Measurements from ENCODE around the gene HIRIP3.
"Not testable (repeated sequence)": the region's sequence is repeated elsewhere in the genome, so short reads cannot be mapped to it uniquely, and the experiment has no call there.

HIRIP3 gene

DNA sequence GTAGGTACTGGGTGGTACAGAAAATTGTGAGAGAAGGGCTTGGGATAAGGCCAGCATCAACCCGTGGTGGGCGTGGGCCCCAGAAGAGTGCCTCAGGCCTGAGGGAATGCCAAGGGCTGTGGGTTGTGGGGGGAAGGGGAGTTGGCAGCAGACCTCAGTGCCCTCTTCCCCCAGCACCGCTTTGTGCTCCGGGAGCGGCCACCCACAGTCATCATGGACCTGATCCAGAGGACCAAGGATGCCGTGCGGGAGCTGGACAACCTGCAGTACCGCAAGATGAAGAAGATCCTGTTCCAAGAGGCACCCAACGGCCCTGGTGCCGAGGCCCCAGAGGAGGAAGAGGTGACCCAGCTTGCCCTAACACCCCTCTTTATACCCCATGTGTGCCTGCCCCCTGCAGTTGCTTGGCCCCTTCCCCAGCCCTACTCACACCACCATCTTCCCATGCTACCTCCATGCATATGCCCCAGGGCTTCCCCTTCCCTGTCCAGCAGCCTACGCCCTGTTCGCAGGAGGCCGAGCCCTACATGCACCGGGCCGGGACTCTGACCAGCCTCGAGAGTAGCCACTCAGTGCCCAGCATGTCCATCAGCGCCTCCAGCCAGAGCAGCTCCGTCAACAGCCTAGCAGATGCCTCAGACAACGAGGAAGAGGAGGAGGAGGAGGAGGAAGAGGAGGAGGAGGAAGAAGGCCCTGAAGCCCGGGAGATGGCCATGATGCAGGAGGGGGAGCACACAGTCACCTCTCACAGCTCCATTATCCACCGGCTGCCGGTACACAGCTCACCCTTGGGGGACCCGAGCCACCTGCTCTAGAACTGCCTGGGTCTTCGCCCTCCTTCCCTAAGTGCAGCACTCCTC is 12.6 kb downstream of the HIRIP3 start:
- no peak for DNase-seq

DNA sequence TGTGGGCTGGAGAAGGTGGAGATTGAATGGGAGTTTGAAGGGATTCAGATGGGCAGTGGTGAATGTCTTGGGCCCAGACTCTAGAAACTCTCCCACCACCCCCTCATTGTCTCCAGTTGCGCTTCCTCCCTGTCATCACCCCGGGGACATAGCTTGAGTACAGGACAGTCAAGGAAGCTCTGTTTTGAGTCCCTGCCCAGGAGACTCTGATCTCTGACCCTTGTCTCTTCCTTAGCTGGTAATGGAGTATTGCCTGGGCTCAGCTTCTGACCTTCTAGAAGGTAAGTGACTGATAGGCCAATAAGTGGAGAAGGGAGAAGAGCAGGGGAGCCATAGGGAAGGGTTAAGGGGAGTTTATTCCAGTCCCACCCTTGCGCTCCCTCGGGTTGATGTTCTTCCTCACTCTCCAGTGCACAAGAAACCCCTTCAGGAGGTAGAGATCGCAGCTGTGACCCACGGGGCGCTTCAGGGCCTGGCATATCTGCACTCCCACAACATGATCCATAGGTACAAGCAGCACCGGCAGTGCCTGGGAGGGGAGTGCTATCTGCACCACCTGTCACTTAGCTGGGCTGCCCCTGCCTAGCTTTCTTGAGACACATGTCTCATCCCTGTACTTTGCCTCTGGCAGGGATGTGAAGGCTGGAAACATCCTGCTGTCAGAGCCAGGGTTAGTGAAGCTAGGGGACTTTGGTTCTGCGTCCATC is 16.7 kb downstream of the HIRIP3 start:
- no peak for DNase-seq

DNA sequence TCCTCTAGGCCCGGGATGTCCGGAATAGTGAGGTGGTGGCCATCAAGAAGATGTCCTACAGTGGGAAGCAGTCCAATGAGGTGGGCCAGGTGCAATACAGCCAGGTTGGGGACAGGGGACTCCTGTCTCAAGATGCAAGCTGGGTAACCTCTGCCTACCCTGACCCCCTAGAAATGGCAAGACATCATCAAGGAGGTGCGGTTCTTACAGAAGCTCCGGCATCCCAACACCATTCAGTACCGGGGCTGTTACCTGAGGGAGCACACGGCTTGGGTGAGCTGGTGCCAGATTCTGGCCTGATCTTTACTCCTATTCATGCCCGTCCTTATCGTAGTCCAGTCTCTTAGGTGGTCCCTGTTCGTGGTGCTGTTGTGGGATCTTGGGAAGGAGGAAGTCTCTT is 17.3 kb downstream of the HIRIP3 start:
- DNase-seq = no peak

DNA sequence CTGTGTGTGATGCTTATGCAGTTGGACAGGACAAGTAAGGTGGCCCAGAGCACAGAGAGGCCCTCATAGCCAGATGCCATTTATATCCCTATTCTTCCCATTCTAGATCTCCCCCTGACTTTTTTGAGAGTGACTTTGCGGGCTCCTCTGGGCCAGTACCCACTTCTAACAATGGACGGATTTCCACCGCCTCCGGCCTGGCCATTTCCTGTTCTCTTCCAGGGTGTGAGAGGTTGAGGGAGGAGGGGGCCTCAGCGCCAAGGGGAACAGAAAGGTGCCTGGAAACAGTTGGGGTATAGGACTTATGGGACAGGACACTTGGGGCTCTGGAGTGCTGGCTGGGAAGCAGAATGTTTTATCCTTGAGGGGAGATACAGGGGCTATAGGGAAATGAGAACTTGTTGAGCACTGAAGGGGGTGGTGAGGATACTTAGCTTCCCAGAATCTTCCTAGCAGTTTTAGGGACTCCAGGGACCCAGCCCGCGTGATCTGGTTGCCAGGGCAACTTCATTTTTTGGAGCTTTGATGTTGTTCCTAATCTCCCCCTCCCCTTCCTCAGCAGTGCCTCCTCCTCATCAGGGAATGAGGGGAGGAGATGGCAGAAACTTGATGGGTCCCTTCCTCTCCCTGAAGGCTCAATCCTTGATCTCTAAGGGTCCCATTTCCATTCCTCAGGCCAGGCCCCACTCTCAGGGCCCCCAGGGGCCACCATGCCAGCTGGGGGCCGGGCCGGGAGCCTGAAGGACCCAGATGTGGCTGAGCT is 18.2 kb downstream of the HIRIP3 start:
- DNase-seq = no peak

DNA sequence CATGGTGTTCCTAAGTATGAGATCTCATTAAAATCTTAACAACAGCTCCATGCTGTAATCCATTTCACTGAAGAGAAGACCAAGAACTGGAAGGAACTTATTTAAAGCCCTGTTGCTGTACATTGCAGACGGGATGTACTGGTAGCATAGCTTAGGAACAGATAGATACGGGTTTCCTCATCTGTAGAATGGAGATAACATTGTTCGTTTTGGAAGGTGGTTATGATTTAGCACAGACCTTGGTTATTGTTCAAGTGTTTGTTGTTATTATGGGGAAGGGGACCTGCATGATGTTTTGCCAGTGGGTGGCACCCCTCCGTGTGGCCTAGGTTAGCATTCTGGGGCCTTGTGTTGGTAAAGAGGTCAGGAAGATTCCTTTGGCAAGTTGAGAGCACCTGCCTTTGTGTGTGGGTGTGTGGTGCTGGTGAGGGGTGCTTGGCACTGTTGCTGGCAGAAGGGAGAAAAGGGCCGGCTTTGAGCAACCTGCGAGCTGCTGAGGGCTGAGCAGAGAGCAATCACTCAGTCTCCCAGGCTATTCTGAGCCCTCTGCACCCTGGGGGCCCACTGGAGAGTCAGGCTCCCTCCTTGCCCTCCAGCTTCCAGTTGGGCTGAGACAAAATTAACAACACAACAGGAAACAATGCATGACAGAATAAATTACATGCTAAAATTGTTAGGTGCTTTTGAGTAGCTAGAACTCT is 19.5 kb downstream of the HIRIP3 start:
- no peak for DNase-seq

DNA sequence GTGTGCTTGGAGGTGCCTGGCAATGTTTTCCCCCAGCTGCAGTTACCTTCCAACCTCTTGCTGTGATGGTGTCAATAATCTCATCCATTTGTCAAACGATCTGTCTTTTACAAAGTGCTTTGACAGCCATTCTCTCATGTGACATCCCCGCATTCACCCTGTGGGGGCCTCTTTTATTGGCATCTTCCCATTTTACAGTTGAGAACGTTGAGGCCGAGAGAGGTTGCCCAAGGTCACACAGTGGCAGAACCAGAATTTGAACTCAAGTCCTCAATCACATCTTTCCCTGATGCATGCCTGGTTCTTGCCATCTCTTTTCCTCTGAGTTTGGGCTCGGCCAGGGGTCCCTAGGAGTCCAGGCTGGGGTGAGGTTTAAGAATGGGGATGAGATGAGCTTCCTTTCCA is 20.3 kb downstream of the HIRIP3 start:
- no peak for DNase-seq

DNA sequence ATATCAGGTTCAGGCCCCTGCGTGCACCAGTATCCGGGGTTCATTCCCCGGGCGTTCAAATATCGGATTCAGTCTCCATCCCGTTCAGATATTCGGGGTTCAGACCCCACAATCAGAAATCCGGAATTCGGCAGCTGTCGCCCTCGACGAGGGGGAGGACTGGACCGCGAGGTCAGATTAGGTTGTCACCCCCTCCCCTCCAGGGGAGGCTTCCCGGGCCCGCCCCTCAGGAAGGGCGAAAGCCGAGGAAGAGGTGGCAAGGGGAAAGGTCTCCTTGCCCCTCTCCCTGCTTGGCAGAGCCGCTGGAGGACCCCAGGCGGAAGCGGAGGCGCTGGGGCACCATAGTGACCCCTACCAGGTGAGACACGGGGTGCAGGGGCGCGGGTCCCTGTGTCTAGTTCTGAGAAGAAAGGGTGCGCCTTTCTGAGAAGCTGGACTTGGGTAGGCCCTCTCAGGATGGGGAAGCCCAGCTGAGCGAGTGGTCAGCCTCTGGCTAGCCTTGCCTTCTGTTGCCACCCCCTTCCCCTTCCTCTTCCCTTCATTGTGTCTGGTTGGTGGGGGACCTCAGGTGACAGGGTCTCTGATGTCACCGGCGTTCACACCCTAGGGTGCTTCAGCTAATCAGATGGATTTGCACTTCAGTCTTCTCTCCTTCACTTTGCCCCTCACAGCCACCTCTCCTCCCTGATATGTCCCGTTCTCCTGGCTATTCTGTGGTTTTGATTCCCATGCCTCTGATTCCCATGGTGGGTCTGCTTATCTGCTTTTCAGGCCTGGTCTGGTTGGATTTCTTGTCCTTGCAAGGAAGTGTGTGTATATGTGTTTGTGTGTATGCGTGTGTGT is 20.9 kb downstream of the HIRIP3 start:
- DNase-seq = no peak

DNA sequence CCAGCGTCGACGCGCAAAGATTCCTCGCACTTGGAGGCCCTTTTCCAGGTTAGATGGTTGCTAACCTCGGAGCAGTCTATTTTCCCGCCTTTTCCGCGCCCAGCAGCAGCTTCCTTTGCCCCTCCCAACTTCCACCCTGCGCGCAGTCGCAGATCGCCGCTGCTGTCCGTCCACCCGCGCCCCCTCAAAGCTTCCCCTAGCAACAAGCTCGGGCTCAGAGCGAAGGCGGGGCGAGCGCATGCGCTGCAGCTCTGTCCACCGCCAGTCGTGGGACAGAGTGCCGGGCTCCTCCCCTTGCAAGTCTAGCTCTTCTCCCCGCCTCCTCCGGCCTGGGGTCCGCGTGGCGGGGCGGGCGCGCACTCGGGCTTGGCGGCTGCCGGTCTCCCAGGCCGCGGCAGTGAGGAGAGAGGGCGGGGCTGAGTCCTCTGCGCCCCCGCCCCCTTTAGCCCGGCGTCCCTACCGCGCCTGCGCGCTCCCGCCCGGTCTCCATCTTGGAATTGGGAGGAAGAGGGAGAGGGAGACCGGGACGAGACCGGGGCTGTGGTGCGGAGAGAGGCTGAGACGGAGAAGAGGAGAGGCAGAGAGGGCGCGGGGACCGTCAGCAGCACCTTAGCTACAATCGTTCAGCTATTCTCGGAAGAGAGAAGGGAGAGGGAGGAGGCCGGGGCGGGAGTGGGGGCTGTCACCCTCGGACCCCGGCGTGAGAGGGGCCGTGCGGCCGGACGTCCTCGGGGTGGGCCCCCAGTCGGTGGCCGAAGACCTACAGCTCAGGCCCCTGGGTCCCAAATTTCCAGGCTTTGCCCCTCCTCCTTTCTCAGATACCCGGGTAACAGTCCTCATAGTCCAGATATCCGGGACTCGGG is 21.8 kb downstream of the HIRIP3 start, which contains the start of gene TAOK2:
Gene TAOK2 (plus strand): TSS at position 485 of the 863 bp plus-strand sequence. CDS start 3,905 bp downstream, outside the sequence.
- peak; percentile 99 for DNase-seq

DNA sequence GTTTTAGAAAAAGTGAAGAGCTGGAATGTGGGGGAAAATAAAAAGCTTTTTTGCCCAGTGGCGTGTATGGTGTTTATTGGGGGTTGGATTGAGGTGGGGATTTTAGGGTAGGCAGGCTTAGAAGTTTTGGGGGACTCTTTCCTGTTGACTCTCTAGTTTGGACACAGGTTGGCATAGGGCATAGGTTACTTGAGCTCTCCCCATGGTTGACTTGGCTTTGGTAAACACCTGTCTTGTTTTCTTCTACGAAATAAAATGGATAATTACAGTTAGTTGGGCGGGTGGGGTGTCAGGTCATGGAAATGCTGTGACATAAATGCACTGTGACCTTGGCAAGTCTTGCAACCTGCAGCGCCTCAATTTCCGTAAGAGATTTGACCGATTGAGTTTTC is 22.4 kb downstream of the HIRIP3 start:
- no peak for DNase-seq

DNA sequence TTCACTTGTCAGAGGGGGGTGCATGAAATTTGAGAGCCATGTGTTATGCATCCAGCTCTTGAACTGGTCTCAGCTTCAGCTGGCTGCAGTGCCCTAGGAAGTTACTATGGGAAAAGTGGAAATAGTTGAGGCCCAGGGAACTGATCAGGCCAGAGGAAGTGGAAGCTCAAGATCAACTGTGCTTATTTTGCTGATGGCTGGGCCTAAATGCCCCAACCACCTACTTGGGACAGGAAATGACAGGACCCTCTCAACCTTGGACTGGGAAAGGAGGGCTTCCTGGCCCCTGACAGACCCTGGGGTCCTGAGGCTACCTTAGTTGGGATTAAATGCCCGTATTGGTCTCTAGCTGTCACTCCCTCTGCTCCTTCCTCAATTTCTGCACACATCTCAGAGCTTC is 22.9 kb downstream of the HIRIP3 start:
- no peak for DNase-seq

DNA sequence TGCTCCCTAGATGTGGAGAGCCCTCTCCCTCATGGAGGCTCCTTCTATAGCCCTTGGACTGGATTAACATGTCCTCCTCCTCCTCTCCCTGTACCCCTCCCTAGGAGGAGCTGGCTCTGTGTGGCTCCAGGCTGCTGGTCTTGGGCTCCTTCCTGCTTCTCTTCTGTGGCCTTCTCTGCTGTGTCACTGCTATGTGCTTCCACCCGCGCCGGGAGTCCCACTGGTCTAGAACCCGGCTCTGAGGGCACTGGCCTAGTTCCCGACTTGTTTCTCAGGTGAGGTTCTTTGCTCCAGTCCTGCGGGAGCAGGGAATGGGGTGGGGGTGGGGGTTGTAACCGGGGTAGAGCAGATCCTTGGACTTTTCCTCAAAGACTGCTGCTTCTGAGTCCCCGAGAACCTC is 24.1 kb downstream of the HIRIP3 start:
- DNase-seq = no peak

DNA sequence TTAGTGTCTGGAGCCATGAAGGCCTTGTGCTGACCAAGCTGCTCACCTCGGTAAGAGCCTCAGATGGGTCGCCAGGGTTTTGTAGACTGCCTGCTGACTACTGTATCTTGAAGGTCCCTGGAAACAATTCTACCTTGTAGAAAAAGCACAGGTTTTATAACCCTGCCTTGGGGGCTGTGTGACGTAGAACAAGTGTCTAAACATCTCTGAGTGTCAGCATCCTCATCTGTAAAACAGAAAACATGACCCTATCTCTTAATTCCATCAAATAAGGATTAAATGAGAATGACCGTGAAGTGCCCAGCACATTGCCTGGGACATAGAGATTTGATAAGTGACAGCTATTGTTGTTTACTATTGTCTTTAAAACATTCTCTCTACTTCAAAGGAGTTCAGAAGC is 27.2 kb downstream of the HIRIP3 start:
- DNase-seq = no peak

DNA sequence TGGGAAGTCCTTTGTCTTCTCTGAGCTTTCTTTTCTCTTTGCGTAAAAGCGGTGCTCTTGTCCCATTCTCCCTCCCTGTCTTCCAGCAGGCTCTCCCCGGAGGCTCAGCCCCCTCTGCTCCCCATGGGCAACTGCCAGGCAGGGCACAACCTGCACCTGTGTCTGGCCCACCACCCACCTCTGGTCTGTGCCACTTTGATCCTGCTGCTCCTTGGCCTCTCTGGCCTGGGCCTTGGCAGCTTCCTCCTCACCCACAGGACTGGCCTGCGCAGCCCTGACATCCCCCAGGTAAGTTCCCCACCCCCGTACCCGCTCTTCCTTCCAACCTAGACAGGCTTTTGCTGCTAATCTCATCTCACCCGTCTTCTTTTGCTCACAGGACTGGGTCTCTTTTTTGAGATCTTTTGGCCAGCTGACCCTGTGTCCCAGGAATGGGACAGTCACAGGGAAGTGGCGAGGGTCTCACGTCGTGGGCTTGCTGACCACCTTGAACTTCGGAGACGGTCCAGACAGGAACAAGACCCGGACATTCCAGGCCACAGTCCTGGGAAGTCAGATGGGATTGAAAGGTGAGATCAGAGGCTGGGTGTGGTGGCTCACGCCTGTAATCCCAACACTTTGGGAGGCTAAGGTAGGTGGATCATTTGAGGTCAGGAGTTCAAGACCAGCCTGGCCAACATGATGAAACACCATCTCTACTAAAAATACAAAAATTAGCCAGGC is 32.2 kb downstream of the HIRIP3 start:
- DNase-seq = no peak

DNA sequence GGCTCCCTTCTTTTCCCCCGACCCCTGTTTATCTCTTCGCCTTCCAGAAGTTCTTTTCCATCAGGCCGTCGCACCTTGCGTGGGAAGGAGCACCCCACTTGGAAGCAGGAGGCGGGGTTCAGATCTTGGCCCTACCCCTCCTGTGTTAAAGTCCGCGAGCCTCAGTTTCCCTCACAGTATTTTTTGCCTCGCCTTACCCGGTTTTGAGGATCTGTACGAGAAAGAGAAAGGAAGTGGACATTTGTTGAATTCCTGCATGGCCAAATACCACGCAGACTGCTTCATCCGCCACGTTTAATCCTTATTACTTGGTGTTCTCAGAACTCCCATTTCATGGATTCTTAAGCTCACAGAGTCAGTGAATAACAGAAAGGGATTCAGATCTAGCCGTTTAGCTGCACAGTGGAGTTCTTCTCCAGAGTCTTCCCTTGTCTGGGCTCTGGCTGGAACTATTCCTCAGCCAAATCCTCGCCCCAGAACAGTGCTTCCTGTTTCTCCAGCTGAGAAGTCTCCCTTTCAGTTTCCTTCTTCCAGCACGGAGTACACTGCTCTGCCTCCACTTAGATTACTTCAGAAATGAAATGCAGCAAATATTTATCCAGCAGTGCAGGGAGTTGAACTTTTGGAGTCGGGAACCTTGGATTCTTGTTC is 32.9 kb downstream of the HIRIP3 start:
- DNase-seq = no peak

DNA sequence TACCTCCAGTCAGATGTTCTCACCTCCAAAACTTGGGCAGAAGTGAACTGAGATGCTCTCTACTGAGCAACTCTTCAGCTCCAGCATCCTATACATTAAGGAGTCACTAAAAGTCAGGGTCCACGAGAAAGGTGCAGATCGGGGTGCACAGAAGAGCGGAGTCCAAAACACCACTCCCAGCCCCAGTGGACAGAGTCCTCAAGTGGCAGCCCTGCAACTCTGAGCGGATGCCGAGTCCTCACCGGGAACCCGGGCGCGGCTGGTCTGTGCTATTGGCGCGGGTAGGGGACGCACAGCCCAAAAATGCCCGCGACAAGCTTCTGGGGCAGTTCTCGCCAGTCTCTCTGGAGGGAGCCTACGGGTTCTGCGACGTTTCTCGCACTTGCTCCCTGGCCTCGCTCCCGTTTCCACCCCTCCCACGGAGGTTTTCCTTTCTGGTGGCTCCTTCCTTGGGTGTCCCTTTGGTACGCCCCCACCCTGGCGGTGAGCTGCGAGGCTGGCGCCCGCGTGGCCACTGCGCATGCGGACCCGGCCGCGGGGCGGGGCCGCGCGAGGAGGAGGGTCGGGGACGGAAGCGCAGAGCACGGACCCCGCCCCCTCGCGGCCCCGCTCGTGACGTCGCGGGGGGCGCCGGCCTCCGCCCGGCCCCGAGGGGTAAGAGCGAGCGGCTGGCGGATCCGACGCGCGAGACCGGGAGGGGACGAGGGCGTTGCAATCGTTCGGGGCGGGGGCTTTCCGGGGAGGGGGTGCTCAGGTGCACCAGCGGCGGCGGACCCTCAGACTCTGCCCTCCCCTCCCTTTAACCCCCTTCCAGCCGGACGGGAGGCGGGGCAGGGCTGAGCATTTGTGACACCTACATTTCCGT is 33.7 kb downstream of the HIRIP3 start, which contains the start of gene TMEM219:
Gene TMEM219 (plus strand): TSS at position 601 of the 865 bp plus-strand sequence. CDS start 1,065 bp downstream, outside the sequence.
- DNase-seq = peak; percentile 96

DNA sequence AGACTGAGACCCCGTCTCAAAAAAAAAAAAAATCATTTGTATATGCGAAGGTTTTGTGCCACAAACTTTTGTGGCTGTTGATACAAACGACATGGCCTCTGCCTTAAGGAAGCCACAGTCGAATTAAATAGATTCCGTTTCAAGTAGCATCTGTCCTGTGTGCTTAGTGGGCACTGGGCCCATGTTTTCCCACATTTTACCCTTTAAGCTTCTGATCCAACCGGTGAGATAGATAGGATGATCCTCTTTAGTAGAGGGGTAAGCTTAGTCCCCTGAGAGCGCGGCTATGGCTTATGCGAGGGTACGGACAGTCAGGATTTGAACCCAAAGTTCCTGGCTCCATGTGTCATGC is 34.3 kb downstream of the HIRIP3 start:
- DNase-seq = no peak

DNA sequence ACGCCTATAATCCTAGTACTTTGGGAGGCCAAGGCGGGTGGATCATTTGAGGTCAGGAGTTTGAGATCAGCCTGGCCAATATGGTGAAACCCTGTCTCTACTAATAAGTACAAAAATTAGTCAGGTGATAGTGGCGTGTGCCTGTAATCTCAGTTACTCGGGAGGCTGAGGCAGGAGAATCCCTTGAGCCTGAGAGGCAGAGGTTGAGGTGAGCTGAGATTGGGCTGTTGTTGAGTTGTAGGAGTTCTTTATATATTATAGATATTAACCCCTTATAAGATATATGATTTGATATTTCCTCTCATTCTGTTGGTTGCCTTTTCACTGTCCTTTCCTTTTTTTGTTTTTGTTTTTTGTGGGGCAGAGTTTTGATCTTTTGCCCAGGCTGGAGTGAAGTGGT is 35.6 kb downstream of the HIRIP3 start:
- not testable (repeated sequence) for DNase-seq

DNA sequence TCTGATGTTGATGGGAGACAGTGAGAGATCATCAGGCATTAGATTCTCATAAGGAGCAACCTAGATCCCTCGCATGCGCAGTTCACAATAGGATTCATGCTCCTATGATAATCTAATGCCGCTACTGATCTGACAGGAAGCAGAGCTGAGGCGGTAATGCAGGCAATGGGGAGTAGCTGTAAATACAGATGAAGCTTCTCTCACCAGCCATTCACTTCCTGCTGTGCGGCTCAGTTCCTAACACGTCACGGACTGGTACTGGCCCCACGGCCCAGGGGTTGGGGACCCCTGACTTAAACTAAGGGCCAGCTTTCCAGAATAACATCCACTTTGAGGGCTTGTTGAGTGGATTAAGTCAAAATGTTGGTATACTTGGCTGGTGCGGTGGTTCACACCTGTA is 36.1 kb downstream of the HIRIP3 start:
- DNase-seq = no peak

DNA sequence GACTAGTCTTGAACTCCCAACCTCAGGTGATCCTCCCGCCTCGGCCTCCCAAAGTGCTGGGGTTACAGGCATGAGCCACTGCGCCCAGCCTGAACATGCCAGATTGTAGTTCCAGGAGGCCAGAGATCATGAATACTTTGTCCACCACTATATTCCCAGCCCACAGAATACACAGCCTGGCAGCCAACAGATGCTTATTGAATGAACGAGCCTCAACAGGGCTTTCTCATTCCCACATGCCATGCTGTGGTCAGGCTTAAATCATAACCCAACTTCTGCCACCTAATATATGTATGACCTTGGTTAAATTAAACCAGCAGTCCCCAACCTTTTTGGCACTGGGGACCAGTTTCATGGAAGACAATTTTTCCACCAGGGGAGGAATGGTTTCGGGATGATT is 36.7 kb downstream of the HIRIP3 start:
- DNase-seq = no peak

Measured in NCI-H345 (cell line).